ENCODE data around the gene KREMEN1.

GRCh38 chr22:29041408-29041807 lies 31.4 kb upstream of the KREMEN1 start:
- no peak for TF ChIP-seq CTCF (conservative IDR thresholded peaks at IDR 0.05; ENCODE audit: low read depth in 2 of 2)
- no peak for TF ChIP-seq POLR2AphosphoS5 (IDR thresholded peaks at IDR 0.05; ENCODE audit: low read depth)
- TF ChIP-seq, protein P1, sequence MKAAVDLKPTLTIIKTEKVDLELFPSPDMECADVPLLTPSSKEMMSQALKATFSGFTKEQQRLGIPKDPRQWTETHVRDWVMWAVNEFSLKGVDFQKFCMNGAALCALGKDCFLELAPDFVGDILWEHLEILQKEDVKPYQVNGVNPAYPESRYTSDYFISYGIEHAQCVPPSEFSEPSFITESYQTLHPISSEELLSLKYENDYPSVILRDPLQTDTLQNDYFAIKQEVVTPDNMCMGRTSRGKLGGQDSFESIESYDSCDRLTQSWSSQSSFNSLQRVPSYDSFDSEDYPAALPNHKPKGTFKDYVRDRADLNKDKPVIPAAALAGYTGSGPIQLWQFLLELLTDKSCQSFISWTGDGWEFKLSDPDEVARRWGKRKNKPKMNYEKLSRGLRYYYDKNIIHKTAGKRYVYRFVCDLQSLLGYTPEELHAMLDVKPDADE (IDR thresholded peaks at IDR 0.05): no peak
- TF ChIP-seq EZH2 (IDR thresholded peaks at IDR 0.05; ENCODE audit: low read depth, unreplicated experiment): no peak
- TF ChIP-seq NANOG (IDR thresholded peaks at IDR 0.05; ENCODE audit: borderline replicate concordance): no peak
- no peak for TF ChIP-seq JUNB (IDR thresholded peaks at IDR 0.05; ENCODE audit: unreplicated experiment)
- TF ChIP-seq EZH2phosphoT487 (IDR thresholded peaks at IDR 0.05; ENCODE audit: unreplicated experiment): no peak
- TF ChIP-seq ZNF114 (CRISPR knock-in tag; IDR thresholded peaks at IDR 0.05): no peak
- TF ChIP-seq, protein P2, sequence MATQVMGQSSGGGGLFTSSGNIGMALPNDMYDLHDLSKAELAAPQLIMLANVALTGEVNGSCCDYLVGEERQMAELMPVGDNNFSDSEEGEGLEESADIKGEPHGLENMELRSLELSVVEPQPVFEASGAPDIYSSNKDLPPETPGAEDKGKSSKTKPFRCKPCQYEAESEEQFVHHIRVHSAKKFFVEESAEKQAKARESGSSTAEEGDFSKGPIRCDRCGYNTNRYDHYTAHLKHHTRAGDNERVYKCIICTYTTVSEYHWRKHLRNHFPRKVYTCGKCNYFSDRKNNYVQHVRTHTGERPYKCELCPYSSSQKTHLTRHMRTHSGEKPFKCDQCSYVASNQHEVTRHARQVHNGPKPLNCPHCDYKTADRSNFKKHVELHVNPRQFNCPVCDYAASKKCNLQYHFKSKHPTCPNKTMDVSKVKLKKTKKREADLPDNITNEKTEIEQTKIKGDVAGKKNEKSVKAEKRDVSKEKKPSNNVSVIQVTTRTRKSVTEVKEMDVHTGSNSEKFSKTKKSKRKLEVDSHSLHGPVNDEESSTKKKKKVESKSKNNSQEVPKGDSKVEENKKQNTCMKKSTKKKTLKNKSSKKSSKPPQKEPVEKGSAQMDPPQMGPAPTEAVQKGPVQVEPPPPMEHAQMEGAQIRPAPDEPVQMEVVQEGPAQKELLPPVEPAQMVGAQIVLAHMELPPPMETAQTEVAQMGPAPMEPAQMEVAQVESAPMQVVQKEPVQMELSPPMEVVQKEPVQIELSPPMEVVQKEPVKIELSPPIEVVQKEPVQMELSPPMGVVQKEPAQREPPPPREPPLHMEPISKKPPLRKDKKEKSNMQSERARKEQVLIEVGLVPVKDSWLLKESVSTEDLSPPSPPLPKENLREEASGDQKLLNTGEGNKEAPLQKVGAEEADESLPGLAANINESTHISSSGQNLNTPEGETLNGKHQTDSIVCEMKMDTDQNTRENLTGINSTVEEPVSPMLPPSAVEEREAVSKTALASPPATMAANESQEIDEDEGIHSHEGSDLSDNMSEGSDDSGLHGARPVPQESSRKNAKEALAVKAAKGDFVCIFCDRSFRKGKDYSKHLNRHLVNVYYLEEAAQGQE (IDR thresholded peaks at IDR 0.05; ENCODE audit: unreplicated experiment): no peak
- TF ChIP-seq STAT1 (IDR thresholded peaks at IDR 0.05; ENCODE audit: unreplicated experiment): no peak
- TF ChIP-seq CREB1 (CRISPR knock-in tag; IDR thresholded peaks at IDR 0.05; ENCODE audit: low read depth): no peak
- TF ChIP-seq, protein P3, sequence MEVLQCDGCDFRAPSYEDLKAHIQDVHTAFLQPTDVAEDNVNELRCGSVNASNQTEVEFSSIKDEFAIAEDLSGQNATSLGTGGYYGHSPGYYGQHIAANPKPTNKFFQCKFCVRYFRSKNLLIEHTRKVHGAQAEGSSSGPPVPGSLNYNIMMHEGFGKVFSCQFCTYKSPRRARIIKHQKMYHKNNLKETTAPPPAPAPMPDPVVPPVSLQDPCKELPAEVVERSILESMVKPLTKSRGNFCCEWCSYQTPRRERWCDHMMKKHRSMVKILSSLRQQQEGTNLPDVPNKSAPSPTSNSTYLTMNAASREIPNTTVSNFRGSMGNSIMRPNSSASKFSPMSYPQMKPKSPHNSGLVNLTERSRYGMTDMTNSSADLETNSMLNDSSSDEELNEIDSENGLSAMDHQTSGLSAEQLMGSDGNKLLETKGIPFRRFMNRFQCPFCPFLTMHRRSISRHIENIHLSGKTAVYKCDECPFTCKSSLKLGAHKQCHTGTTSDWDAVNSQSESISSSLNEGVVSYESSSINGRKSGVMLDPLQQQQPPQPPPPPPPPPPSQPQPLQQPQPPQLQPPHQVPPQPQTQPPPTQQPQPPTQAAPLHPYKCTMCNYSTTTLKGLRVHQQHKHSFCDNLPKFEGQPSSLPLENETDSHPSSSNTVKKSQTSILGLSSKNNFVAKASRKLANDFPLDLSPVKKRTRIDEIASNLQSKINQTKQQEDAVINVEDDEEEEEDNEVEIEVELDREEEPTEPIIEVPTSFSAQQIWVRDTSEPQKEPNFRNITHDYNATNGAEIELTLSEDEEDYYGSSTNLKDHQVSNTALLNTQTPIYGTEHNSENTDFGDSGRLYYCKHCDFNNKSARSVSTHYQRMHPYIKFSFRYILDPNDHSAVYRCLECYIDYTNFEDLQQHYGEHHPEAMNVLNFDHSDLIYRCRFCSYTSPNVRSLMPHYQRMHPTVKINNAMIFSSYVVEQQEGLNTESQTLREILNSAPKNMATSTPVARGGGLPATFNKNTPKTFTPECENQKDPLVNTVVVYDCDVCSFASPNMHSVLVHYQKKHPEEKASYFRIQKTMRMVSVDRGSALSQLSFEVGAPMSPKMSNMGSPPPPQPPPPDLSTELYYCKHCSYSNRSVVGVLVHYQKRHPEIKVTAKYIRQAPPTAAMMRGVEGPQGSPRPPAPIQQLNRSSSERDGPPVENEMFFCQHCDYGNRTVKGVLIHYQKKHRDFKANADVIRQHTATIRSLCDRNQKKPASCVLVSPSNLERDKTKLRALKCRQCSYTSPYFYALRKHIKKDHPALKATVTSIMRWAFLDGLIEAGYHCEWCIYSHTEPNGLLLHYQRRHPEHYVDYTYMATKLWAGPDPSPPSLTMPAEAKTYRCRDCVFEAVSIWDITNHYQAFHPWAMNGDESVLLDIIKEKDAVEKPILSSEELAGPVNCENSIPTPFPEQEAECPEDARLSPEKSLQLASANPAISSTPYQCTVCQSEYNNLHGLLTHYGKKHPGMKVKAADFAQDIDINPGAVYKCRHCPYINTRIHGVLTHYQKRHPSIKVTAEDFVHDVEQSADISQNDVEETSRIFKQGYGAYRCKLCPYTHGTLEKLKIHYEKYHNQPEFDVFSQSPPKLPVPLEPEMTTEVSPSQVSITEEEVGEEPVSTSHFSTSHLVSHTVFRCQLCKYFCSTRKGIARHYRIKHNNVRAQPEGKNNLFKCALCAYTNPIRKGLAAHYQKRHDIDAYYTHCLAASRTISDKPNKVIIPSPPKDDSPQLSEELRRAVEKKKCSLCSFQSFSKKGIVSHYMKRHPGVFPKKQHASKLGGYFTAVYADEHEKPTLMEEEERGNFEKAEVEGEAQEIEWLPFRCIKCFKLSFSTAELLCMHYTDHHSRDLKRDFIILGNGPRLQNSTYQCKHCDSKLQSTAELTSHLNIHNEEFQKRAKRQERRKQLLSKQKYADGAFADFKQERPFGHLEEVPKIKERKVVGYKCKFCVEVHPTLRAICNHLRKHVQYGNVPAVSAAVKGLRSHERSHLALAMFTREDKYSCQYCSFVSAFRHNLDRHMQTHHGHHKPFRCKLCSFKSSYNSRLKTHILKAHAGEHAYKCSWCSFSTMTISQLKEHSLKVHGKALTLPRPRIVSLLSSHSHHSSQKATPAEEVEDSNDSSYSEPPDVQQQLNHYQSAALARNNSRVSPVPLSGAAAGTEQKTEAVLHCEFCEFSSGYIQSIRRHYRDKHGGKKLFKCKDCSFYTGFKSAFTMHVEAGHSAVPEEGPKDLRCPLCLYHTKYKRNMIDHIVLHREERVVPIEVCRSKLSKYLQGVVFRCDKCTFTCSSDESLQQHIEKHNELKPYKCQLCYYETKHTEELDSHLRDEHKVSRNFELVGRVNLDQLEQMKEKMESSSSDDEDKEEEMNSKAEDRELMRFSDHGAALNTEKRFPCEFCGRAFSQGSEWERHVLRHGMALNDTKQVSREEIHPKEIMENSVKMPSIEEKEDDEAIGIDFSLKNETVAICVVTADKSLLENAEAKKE (CRISPR knock-in tag; IDR thresholded peaks at IDR 0.05): no peak
